SIG-M5 treated with dmso at 0.1 percent for 504 hours (cell line): ENCODE results near the gene SRP14.
"Not testable (repeated sequence)": the region's sequence is repeated elsewhere in the genome, so short reads cannot be mapped to it uniquely, and the experiment has no call there.

ENCODE experiments used
- DNase-seq: peaks from one replicate; lab custom pipeline; 2025; ENCODE audit not compliant: unreplicated experiment; lab: John Stamatoyannopoulos, UW

Gene SRP14

DNA sequence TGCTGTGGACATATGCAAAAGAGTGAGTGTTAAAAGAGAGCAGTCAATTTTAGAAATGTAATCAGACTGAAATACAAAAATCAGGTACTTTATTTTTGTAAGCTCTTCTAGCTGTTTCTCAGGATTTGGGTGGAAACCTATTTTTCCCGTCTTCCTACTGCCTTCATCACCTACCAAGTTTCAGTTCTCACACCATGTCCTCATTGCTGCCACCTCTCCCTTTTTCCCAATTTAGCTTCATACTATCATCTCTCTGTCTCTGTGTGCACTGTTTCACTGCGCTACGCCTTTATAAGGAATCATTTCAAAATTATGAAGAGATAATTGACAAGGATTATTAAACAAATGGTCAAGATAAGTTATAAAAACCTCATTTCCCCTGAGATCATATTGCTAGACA, 7.7 kb downstream of the SRP14 start:
- DNase-seq, result no peak

GRCh38 chr15:40029979-40030893, 8.7 kb downstream of the SRP14 start:
- DNase-seq, result peak; percentile 19

DNA sequence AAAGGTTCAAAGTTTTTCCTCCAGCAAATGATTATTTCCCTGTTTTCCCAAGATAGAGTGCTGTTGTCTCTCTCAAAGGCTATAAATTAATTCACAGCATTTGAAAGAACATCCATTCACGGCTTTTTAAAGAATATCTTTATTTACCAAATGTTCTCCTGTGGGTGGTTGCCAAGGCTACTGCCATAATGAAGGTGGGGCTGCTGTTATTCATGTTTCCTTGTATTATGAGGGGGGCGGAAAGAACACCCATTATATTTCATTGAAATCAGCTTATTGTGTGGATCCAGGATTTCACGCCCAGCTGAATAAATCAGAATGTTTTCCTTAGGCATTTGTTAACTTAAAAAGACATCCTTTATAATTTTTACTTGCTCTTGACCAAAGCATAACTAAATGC, 10.1 kb downstream of the SRP14 start:
- no peak for DNase-seq

GRCh38 chr15:40028193-40028592, 10.8 kb downstream of the SRP14 start:
- DNase-seq, result no peak

DNA sequence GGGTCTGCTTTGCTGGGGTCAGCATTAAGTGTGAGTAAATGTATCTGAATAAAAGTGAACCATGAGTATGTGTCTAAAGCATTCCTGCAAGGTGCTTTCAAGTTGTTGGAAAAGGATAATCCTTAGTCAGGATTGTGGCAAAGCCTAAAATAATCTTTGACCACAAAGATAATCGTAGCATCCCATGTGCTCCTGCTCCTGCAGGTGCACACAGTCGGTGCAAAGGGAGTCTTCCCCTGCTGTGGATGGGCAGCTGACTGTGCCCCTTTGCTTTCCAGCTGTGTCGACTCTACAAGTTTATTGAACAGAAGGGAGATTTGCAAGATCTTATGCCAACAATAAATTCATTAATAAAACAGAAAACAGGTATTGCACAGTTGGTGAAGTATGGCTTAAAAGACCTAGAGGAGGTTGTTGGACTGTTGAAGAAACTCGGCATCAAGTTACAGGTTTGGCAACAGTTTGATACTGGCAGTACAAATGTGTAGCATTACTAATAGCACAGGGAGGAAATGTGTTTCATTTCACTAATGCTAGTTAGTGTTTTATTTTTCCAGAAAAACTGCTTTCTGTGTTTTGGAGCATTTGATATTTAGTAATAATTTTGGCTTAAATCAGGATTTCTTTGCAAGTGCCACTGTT, 22.6 kb downstream of the SRP14 start:
- DNase-seq, result no peak

- no peak for DNase-seq
Measured at GRCh38 chr15:40014390-40014789, 24.6 kb downstream of the SRP14 start.

DNA sequence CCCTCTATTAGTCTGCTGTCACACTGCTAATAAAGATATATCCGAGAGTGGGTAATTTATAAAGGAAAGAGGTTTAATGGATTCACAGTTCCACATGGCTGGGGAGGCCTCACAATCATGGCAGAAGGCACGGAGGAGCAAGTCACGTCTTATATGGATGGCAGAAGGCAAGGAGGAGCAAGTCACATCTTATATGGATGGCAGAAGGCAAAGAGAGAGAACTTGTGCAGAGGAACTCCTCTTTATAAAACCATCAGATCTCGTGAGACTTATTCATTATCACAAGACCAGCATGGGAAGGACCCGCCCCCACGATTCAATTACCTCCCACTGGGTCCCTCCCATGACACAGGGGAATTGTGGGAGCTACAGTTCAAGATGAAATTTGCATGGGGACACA, 25.6 kb downstream of the SRP14 start:
- not testable (repeated sequence) for DNase-seq

- no peak for DNase-seq
Measured at GRCh38 chr15:40011303-40011702, 27.7 kb downstream of the SRP14 start.

- DNase-seq, result no peak
Measured at GRCh38 chr15:40010686-40011085, 28.3 kb downstream of the SRP14 start.

- no peak for DNase-seq
Measured at GRCh38 chr15:40008061-40008765, 30.8 kb downstream of the SRP14 start.

- no peak for DNase-seq
Measured at GRCh38 chr15:40006646-40007045, 32.3 kb downstream of the SRP14 start.

DNA sequence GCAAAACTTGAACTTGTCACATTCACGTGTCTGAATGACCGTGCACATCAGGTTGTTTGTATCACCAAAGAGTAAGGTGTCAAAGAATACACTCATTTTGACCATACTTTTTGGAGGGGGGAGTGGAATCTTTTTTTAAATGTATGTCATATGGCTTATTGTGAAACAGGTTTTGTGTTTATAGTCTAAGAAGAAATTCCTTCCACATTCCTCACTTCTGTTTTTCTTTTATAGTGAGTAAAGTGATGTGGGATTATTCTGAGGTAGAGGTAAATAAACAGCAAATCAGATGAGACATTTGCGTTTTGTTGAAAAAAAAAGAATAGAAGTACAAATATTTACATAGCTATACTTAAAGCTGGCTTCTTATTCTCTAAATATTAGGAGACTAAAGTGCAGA, 33.0 kb downstream of the SRP14 start:
- DNase-seq, result no peak

- no peak for DNase-seq
Measured at GRCh38 chr15:40003116-40003916, 35.7 kb downstream of the SRP14 start.

- no peak for DNase-seq
Measured at GRCh38 chr15:40002295-40002694, 36.7 kb downstream of the SRP14 start.

DNA sequence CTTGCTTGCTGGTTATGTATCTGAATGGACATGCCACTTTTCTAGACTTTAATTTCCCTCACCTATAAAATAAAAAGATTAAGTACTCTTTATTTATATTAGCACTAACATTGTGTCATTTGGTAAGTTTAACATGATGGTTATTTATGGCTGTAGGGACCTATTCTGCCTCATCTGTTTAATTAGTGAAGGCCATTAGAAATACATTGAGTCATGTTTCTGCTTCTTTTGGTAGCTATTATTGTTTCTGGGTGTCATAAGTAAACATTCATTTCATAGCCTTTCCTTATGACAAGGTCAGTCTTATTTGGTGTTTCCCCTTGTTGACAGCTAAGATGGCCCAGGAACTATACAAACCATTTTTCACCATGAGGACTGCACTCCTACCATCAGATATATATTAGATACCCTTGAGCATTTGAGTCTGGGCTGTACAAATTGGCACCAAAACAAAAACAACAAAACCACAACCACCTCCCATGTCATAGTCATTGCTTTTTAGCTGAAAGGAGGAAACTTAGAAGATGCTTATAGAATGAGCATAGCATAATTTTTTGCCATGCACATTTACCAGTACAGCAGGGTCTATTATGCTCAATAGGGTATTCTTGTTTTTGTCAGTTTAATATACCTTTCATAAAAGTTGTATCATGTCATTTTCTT, 39.3 kb downstream of the SRP14 start:
- DNase-seq, result no peak

- no peak for DNase-seq
Measured at GRCh38 chr15:39998511-39999077, 40.4 kb downstream of the SRP14 start.

- DNase-seq, result no peak
Measured at GRCh38 chr15:39997639-39998038, 41.3 kb downstream of the SRP14 start.

DNA sequence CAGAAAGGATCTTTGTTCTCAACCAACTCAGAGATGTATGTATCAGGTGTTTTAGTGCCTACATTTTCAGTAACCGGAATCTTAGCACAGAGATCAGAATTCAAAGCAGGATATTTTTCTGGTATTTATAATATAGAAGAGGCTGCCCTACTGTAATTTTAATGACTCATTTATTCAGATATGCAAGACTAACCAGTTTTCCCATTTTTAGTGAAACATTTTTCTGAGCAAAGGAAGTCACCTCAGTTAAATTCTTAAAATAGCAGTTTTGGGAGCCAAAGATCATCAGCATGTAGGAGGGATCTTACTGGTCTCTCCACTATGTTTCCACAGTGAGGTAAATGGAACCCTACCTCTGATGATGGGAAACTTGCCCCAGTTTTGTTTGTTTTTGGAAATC, 42.0 kb downstream of the SRP14 start:
- DNase-seq, result no peak

DNA sequence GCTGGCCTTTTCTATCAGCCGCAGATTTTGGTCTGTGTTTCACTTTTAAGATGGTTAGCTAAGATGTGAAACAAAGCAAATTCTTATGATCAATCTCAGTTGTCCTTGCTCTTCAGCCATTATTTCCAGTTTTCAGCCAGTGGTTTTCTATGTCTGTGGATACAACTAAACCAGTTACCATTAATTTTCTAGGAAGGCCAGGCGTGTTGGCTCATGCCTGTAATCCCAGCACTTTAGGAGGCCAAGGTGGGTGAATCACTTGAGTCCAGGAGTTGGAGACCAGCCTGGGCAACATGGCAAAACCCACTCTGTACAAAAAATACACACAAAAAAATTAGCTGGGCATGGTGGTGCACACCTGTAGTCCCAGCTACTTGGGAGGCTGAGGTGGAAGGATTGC, 42.8 kb downstream of the SRP14 start:
- DNase-seq, result not testable (repeated sequence)

GRCh38 chr15:39992953-39993352, 46.0 kb downstream of the SRP14 start:
- DNase-seq, result not testable (repeated sequence)
